ENCODE data around the gene AKNA. TPM values are rescaled to one million over a fixed set of nuclear protein-coding genes. Genes with fewer than 3 reads are reported as not detected.

The AKNA gene
- total RNA-seq, 1 donor from 2014 or later: 16.0 TPM

GRCh38 chr9:114427644-114428043 lies 39.9 kb upstream of the AKNA start:
- FAIRE-seq: no peak
- H3K4me3 Mint-ChIP-seq (ENCODE audit: unreplicated experiment): no peak overlapping the region
- no peak overlapping the region for H3K27ac Mint-ChIP-seq (ENCODE audit: unreplicated experiment)

GRCh38 chr9:114426046-114426948 lies 38.5 kb upstream of the AKNA start:
- FAIRE-seq (no peak), DNase-seq (ENCODE audit: low read depth) (no peak)
- Histone ChIP-seq H3K4me3 (ENCODE audit: insufficient read depth, low read depth, low read length) (no peak overlapping the region), H3K4me1 (ENCODE audit: insufficient read depth, low read length) (no peaks in the 10 kb centered on the region), H3K9ac (ENCODE audit: low read length) (no peak overlapping the region), H3K27ac (ENCODE audit: low read depth, low read length) (no peak overlapping the region), H3K79me2 (ENCODE audit: insufficient read depth, low read length) (no peaks in the 10 kb centered on the region), H3K27me3 (ENCODE audit: insufficient read depth, low read length) (peaks cover 50% of the 10 kb centered on the region), H4K20me1 (ENCODE audit: insufficient read depth, low read length) (no peaks in the 10 kb centered on the region), H3K36me3 (ENCODE audit: insufficient read depth, low read length) (no peaks in the 10 kb centered on the region), H2AFZ (ENCODE audit: low read depth, low read length) (no peak overlapping the region), H3K9me3 (ENCODE audit: insufficient read depth, low read depth, low read length) (no peaks in the 10 kb centered on the region), H3K4me2 (ENCODE audit: low read length) (no peak overlapping the region)
- H3K36me3 Mint-ChIP-seq (ENCODE audit: low read depth, unreplicated experiment): peaks cover 20% of the 10 kb centered on the region
- no peak overlapping the region for H3K4me3 Mint-ChIP-seq (ENCODE audit: unreplicated experiment)
- no peak for TF ChIP-seq EZH2 (IDR thresholded peaks at IDR 0.05; ENCODE audit: insufficient read depth, low read length)
- no peak for TF ChIP-seq CTCF (IDR thresholded peaks at IDR 0.05; ENCODE audit: insufficient read depth, low read depth, low read length)
- H3K27me3 Mint-ChIP-seq (ENCODE audit: low read depth, unreplicated experiment): peaks cover 52% of the 10 kb centered on the region
- H3K27ac Mint-ChIP-seq (ENCODE audit: unreplicated experiment): no peak overlapping the region
- peaks cover 2% of the 10 kb centered on the region for H3K4me1 Mint-ChIP-seq (ENCODE audit: low read depth, unreplicated experiment)
- peaks cover 2% of the 10 kb centered on the region for H3K9me3 Mint-ChIP-seq (ENCODE audit: unreplicated experiment)

More at GRCh38 chr9:114427644-114428043, 39.9 kb upstream of the AKNA start:
- no peak overlapping the region for H3K27ac ChIP-seq (ENCODE audit: low read depth, low read length)
- H3K36me3 ChIP-seq (ENCODE audit: insufficient read depth, low read length): no peaks in the 10 kb centered on the region
- no peaks in the 10 kb centered on the region for H3K9me3 ChIP-seq (ENCODE audit: insufficient read depth, low read depth, low read length)
- no peak overlapping the region for H3K4me2 ChIP-seq (ENCODE audit: low read length)
- H2AFZ ChIP-seq (ENCODE audit: low read depth, low read length): no peak overlapping the region
- no peaks in the 10 kb centered on the region for H3K4me1 Mint-ChIP-seq (ENCODE audit: low read depth, unreplicated experiment)
- no peak overlapping the region for H3K4me3 ChIP-seq (ENCODE audit: insufficient read depth, low read depth, low read length)
- no peaks in the 10 kb centered on the region for H3K4me1 ChIP-seq (ENCODE audit: insufficient read depth, low read length)
- peaks cover under 1% of the 10 kb centered on the region for H4K20me1 ChIP-seq (ENCODE audit: insufficient read depth, low read length)
- H3K27me3 ChIP-seq (ENCODE audit: insufficient read depth, low read length): peaks cover 46% of the 10 kb centered on the region
- no peak for DNase-seq (ENCODE audit: low read depth)
- H3K36me3 Mint-ChIP-seq (ENCODE audit: low read depth, unreplicated experiment): peaks cover 16% of the 10 kb centered on the region
- H3K9me3 Mint-ChIP-seq (ENCODE audit: unreplicated experiment): no peaks in the 10 kb centered on the region
- TF ChIP-seq EZH2 (IDR thresholded peaks at IDR 0.05; ENCODE audit: insufficient read depth, low read length) (no peak), CTCF (IDR thresholded peaks at IDR 0.05; ENCODE audit: insufficient read depth, low read depth, low read length) (no peak)
- H3K79me2 ChIP-seq (ENCODE audit: insufficient read depth, low read length): no peaks in the 10 kb centered on the region
- H3K9ac ChIP-seq (ENCODE audit: low read length): no peak overlapping the region
- peaks cover 55% of the 10 kb centered on the region for H3K27me3 Mint-ChIP-seq (ENCODE audit: low read depth, unreplicated experiment)

GRCh38 chr9:114425126-114425525 lies 37.3 kb upstream of the AKNA start:
- no peak overlapping the region for H3K4me3 Mint-ChIP-seq (ENCODE audit: unreplicated experiment)

More at GRCh38 chr9:114425126-114425525, 37.3 kb upstream of the AKNA start:
- no peaks in the 10 kb centered on the region for H3K79me2 ChIP-seq (ENCODE audit: insufficient read depth, low read length)
- no peaks in the 10 kb centered on the region for H3K36me3 ChIP-seq (ENCODE audit: insufficient read depth, low read length)
- Mint-ChIP-seq H3K9me3 (ENCODE audit: unreplicated experiment) (peaks cover 2% of the 10 kb centered on the region), H3K4me1 (ENCODE audit: low read depth, unreplicated experiment) (peaks cover 2% of the 10 kb centered on the region), H3K36me3 (ENCODE audit: low read depth, unreplicated experiment) (peaks cover 22% of the 10 kb centered on the region), H3K27ac (ENCODE audit: unreplicated experiment) (no peak overlapping the region), H3K27me3 (ENCODE audit: low read depth, unreplicated experiment) (peaks cover 47% of the 10 kb centered on the region)
- no peaks in the 10 kb centered on the region for H3K9me3 ChIP-seq (ENCODE audit: insufficient read depth, low read depth, low read length)
- FAIRE-seq: no peak
- no peak overlapping the region for H3K4me3 ChIP-seq (ENCODE audit: insufficient read depth, low read depth, low read length)
- H4K20me1 ChIP-seq (ENCODE audit: insufficient read depth, low read length): no peaks in the 10 kb centered on the region
- no peak overlapping the region for H2AFZ ChIP-seq (ENCODE audit: low read depth, low read length)
- no peak for DNase-seq (ENCODE audit: low read depth)
- H3K4me1 ChIP-seq (ENCODE audit: insufficient read depth, low read length): no peaks in the 10 kb centered on the region
- no peak overlapping the region for H3K9ac ChIP-seq (ENCODE audit: low read length)
- no peak overlapping the region for H3K27ac ChIP-seq (ENCODE audit: low read depth, low read length)
- H3K27me3 ChIP-seq (ENCODE audit: insufficient read depth, low read length): peaks cover 43% of the 10 kb centered on the region
- TF ChIP-seq CTCF (IDR thresholded peaks at IDR 0.05; ENCODE audit: insufficient read depth, low read depth, low read length): no peak
- no peak for TF ChIP-seq EZH2 (IDR thresholded peaks at IDR 0.05; ENCODE audit: insufficient read depth, low read length)
- no peak overlapping the region for H3K4me2 ChIP-seq (ENCODE audit: low read length)
